CD4-positive, alpha-beta T cell treated with Interleukin-4 for 4 hours (primary cell): ENCODE measurements around the gene LUC7L3.
"Not testable (repeated sequence)": the region's sequence is repeated elsewhere in the genome, so short reads cannot be mapped to it uniquely, and the experiment has no call there.

Source experiments
- DNase-seq: peaks from one replicate; pipeline ENCODE4 v3.0.0-alpha.2; 2020

The LUC7L3 gene

GRCh38 chr17:50710650-50711049 is 8.8 kb upstream of the LUC7L3 start:
- DNase-seq = no peak

- no peak for DNase-seq
Measured at GRCh38 chr17:50712641-50713040, 6.8 kb upstream of the LUC7L3 start.

GRCh38 chr17:50715471-50715870 is 3.9 kb upstream of the LUC7L3 start:
- no peak for DNase-seq

GRCh38 chr17:50719924-50720794 is 756 bp downstream of the LUC7L3 start:
- no peak for DNase-seq

- DNase-seq = peak; percentile 57
Measured at GRCh38 chr17:50721194-50722010, 2.0 kb downstream of the LUC7L3 start.

DNA sequence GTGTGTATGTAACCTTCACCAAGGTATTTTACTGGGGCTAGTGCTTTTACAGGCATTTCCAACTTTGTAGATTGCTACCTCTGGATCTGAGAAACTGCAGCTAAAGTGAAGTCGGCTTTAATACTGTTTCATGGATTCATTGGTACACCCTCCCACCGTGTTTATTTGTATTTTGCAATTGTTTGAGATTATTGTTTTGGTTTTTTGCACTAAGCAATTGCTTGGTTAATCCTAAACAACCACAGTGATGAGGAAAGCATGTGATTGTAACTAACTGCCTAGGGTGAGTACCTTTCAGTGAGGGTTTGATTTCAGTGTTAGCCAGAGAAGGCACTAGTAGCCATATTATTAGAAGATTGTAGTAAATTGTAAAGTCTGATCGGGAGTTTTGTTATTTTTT is 3.3 kb downstream of the LUC7L3 start:
- DNase-seq = no peak

GRCh38 chr17:50724622-50725021 is 5.2 kb downstream of the LUC7L3 start:
- DNase-seq = not testable (repeated sequence)

DNA sequence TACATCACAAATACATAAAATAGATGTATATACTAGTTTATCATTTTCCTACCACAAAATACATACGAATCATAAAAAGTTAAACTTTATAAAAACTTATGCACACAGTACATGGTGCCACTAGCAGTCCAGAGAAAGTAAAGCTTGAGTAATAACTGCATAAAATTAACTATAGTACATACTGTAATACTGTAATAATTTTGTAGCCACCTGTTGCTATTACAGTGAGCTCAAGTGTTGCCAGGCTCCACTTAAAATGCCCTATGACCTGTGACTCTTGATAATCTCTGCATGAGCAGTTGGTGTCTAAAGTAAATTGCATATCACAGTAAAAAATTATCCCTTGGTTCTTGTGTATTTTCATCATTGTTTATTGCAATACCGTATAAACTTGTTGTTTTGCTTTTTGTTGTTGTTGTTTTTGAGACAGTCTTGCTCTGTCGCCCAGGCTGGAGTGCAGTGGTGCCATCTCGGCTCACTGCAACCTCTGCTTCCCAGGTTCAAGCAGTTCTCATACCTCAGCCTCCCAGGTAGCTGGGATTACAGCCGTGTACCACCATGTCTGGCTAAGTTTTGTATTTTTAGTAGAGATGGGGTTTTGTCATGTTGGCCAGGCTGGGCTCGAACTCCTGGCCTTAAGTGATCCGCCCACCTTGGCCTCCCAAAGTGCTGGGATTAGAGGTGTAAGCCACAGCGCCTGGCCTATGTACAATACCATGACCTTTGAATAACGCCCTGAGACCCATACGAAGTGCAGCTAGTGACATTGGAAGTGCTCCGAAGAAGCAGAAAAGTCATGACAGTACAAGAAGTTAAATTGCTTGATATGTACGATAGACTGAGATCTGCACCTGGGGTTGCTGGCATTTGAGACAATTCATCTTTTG is 6.6 kb downstream of the LUC7L3 start:
- DNase-seq = no peak

DNA sequence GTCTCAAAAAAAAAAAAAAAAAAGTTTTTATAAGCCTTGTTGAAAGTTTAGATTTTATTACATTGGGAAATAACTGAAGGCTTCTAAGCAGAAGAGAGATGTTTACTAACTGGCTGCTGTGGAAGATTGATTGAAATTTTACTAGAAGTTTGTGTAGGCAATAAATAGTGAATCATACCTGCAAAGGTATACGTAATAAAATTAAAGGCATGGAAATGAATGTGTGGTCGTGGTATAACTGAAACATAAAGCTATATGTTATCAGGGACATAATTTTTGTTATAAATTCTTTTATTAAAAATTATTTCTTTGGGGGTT is 8.7 kb downstream of the LUC7L3 start:
- no peak for DNase-seq

DNA sequence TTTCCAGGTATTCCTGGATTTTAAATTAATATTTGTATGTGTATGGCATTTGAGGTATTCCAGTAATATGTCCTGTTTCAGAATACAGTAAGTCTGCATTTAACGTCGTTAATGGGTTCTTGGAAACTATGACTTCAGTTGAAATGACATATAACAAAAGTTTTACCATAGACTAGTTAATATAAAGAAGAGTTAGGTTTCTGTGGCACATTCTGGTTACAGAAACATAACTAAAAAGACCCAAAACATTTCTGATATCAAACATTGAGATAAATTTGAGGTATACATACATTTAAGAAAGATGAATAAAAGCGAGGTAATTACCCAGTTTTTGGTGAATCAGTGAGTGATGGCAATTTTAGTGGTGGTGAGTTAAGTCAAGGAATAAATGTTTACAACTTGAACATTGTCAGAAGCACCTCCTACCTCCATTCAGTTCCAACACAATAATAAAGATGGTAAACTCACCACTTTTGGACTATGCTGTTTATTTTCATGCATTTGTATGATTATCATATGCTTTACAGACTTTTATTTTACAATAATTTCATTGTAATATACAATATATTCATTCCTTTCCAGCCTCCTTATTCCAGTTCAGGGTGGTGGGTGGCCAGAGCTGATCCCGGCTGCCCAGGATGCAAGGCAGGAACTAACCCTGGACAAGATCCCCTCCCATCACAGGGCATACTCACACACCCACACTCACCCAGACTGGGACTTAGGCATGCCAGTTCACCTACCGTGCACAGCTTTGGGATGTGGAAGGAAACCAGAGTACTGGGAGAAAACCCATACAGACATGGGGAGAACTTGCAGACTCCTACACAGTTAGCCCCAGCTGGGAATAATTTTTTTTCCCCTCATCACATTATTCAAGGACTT is 9.7 kb downstream of the LUC7L3 start:
- no peak for DNase-seq

GRCh38 chr17:50731575-50732460 is 12.4 kb downstream of the LUC7L3 start:
- no peak for DNase-seq

GRCh38 chr17:50735287-50735686 is 15.9 kb downstream of the LUC7L3 start:
- no peak for DNase-seq

GRCh38 chr17:50737118-50737698 is 17.8 kb downstream of the LUC7L3 start:
- DNase-seq = no peak

- no peak for DNase-seq
Measured at GRCh38 chr17:50739098-50739497, 19.7 kb downstream of the LUC7L3 start.

GRCh38 chr17:50745631-50746030 is 26.2 kb downstream of the LUC7L3 start:
- no peak for DNase-seq

DNA sequence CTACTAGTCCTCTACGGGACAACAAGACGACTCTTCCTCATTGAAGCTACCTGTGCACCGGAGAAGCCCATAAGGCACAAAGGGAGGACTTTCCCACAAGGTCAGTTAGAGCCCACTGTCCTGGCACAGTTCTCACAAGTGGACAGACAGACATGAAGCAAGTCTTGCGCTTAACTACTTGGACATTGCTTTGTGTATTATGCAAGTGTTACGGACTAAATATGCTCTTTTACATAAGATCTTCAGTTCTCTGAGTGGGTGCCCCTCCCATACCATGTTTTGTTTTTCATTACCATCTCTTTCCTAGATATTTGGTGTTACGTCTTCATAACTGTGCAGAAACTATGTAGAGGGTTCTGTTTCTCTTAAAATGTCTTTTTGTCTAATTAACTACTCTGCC is 29.8 kb downstream of the LUC7L3 start:
- no peak for DNase-seq

- no peak for DNase-seq
Measured at GRCh38 chr17:50754521-50754920, 35.1 kb downstream of the LUC7L3 start.

- DNase-seq = no peak
Measured at GRCh38 chr17:50758524-50758923, 39.1 kb downstream of the LUC7L3 start.

- DNase-seq = no peak
Measured at GRCh38 chr17:50758989-50759544, 39.7 kb downstream of the LUC7L3 start.

GRCh38 chr17:50762177-50762576 is 42.8 kb downstream of the LUC7L3 start:
- no peak for DNase-seq
